ENCODE results near the gene FARSA.
"Not testable (repeated sequence)": the region's sequence is repeated elsewhere in the genome, so short reads cannot be mapped to it uniquely, and the experiment has no call there.

FARSA gene

DNA sequence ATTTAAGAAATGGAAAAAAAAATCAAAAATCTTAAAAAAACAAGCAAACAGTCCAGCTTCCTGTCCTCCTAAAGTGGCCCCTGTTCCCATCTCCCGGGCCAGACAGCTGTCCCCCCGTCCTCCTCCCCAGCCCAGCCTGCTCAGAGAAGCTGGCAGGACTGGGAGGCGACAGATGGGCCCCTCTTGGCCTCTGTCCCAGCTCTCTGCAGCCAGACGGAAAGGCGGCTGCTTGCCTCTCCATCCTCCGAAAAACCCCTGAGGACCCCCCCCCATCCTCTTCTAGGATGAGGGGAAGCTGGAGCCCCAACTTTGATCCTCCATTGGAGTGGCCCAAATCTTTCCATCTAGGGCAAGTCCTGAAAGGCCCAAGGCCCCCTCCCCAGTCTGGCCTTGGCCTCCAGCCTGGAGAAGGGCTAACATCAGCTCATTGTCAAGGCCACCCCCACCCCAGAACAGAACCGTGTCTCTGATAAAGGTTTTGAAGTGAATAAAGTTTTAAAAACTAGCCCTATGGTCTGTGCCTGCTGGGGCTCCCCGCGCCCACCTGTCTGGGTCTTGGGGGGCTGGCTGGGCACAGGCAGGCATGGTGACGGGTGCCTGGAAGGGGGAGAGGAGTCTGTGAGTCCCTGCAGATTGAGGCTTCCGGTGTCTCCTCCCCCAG, 19.8 kb upstream of the FARSA start:
- peak overlapping the region; percentile 60 for H3K27ac ChIP-seq (ENCODE audit: low read length)
- peaks cover 28 to 58% of the 10 kb centered on the region in 2 donors for H3K36me3 ChIP-seq (ENCODE audit: control insufficient read depth in 1 of 2, insufficient read depth in 2 of 2, low read length in 2 of 2)

DNA sequence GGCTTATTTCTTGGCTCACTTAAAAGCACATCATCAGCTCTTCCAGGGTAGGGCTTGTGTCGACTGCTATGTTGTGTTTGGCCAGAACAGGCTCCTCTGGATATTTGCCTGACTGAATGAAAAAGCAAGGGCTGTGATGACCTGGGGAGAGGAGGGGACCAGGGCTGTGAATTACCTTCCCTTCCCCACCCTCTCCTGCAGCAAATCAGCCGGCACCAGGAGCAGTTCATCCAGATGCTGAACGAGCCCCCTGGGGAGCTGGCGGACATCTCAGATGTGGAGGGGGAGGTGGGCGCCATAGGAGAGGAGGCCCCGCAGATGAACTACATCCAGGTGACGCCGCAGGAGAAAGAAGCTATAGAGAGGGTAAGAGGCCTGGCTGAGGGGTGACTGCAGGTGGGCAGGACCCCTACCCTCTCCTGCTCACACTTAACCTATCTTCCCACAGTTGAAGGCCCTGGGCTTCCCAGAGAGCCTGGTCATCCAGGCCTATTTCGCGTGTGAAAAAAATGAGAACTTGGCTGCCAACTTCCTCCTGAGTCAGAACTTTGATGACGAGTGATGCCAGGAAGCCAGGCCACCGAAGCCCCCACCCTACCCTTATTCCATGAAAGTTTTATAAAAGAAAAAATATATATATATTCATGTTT, 19.1 kb upstream of the FARSA start:
- H3K27me3 ChIP-seq (ENCODE audit: low read depth, low read length) = no peaks in the 10 kb centered on the region
- H3K27ac ChIP-seq (ENCODE audit: low read length) = peak overlapping the region; percentile 20
- peaks cover 28 to 63% of the 10 kb centered on the region in 2 donors for H3K36me3 ChIP-seq (ENCODE audit: control insufficient read depth in 1 of 2, insufficient read depth in 2 of 2, low read length in 2 of 2)
- H3K4me1 ChIP-seq (ENCODE audit: control insufficient read depth in 1 of 2, insufficient read depth in 2 of 2, low read length in 2 of 2) = peaks cover 0 to 31% of the 10 kb centered on the region in 2 donors
- H3K9me3 ChIP-seq (ENCODE audit: control insufficient read depth in 1 of 2, low read length in 2 of 2) = no peaks in the 10 kb centered on the region
- H3K4me3 ChIP-seq (ENCODE audit: low read depth in 1 of 2, low read length in 2 of 2) = no peak overlapping the region

More for the DNA sequence above, 19.8 kb upstream of the FARSA start:
- H3K9me3 ChIP-seq (ENCODE audit: control insufficient read depth in 1 of 2, low read length in 2 of 2) = no peaks in the 10 kb centered on the region
- H3K27me3 ChIP-seq (ENCODE audit: low read depth, low read length) = no peaks in the 10 kb centered on the region
- H3K4me1 ChIP-seq (ENCODE audit: control insufficient read depth in 1 of 2, insufficient read depth in 2 of 2, low read length in 2 of 2) = peaks cover 0 to 30% of the 10 kb centered on the region in 2 donors
- no peak overlapping the region for H3K4me3 ChIP-seq (ENCODE audit: low read depth in 1 of 2, low read length in 2 of 2)

DNA sequence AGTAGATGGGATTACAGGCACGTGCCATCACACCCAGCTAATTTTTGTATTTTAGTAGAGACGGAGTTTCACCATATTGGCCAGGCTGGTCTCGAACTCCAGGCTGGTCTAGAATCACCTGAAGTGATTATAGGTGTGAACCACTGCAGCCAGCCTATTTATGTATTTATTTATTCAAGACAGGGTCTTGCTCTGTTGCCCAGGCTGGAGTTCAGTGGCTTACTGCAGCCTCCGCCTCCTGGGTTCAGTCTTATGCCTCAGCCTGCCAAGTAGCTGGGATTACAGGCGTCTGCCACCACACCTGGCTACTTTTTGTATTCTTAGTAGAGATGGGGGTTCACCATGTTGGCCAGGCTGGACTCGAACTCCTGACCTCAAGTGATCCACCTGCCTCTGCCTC, 18.5 kb upstream of the FARSA start:
- peak overlapping the region; percentile 20 for H3K27ac ChIP-seq (ENCODE audit: low read length)
- not testable (repeated sequence) for H3K4me3 ChIP-seq (ENCODE audit: low read depth in 1 of 2, low read length in 2 of 2); H3K9me3 ChIP-seq (ENCODE audit: control insufficient read depth in 1 of 2, low read length in 2 of 2); H3K27me3 ChIP-seq (ENCODE audit: low read depth, low read length)
- peaks cover 0 to 37% of the 10 kb centered on the region in 2 donors for H3K4me1 ChIP-seq (ENCODE audit: control insufficient read depth in 1 of 2, insufficient read depth in 2 of 2, low read length in 2 of 2)
- peaks cover 28 to 63% of the 10 kb centered on the region in 2 donors for H3K36me3 ChIP-seq (ENCODE audit: control insufficient read depth in 1 of 2, insufficient read depth in 2 of 2, low read length in 2 of 2)

DNA sequence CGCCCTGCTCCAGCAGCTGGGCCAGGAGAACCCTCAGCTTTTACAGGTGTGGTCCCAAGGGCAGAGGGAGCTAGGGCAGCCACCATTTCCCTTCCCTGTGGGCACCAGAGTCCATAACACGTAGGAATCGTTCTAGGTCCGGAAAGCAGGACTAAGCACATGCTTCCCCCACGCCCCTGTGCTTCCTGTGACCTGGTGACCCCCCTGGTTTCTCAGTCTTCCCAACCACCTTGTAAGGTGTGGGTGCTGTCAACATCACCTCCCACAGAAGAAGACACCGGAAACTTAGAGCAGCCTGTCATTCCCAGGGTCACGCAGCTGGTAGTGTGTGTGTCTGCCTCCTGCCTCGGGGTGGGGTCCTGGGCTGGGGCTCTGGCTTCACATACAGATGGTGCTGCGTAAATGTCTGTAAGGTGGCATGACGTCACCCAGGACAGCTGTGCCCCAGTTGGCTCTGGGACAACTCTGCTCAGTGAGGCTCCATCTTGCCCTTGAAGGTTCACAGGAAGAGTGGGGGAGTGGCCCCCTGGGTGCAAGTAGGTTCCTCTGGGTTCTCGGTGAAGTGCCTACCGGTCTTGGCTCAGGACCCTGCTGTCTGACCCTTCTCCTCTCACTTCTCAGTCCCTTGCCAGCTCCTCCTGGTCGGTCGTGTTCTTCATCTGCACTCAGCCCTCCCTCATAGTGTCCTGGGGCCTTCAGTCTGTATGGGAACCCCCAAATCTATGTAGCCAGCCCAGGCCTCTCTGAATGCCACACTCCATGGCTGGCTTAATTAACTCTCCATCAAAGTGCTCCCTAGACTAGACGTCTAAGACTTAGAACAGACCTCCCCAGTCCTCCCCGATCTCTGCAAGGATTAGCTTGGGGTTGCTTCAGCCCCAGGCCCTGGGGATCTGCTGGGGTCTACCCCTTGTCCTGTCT, 16.1 kb upstream of the FARSA start:
- Histone ChIP-seq H3K4me1 (ENCODE audit: control insufficient read depth in 1 of 2, insufficient read depth in 2 of 2, low read length in 2 of 2) (peaks cover 6 to 37% of the 10 kb centered on the region in 2 donors), H3K27ac (ENCODE audit: low read length) (no peak overlapping the region), H3K36me3 (ENCODE audit: control insufficient read depth in 1 of 2, insufficient read depth in 2 of 2, low read length in 2 of 2) (peaks cover 31 to 65% of the 10 kb centered on the region in 2 donors), H3K9me3 (ENCODE audit: control insufficient read depth in 1 of 2, low read length in 2 of 2) (no peaks in the 10 kb centered on the region), H3K27me3 (ENCODE audit: low read depth, low read length) (no peaks in the 10 kb centered on the region), H3K4me3 (ENCODE audit: low read depth in 1 of 2, low read length in 2 of 2) (no peak overlapping the region)

DNA sequence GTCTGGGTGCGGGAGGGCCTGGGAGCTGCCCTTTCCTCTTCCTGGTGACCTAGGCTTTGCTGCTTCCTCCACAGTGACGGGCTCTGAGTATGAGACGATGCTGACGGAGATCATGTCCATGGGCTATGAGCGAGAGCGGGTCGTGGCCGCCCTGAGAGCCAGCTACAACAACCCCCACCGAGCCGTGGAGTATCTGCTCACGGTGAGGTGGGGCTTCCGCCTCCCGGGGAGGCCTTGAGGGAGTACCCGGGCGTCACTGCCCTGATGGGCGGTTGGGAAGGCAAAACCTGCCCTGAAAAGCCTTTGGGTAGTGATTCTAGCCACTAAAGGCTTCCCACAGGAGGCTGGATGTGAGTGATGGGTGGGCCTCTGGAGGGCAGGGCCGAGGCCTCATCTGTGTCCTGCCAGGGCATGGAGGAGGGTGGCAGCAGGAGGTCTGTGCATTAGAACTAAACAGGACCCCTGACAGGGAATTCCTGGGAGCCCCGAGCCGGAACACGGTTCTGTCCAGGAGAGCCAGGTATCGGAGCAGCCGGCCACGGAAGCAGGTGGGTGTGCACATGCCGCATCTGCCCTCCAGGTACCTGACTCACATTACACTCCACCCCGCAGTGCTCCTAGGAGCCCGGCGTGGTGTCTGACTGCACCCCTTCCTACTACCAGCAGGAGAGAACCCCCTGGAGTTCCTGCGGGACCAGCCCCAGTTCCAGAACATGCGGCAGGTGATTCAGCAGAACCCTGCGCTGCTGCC, 15.3 kb upstream of the FARSA start:
- no peaks in the 10 kb centered on the region for H3K27me3 ChIP-seq (ENCODE audit: low read depth, low read length)
- H3K4me1 ChIP-seq (ENCODE audit: control insufficient read depth in 1 of 2, insufficient read depth in 2 of 2, low read length in 2 of 2) = peaks cover 6 to 33% of the 10 kb centered on the region in 2 donors
- no peak overlapping the region for H3K27ac ChIP-seq (ENCODE audit: low read length)
- H3K4me3 ChIP-seq (ENCODE audit: low read depth in 1 of 2, low read length in 2 of 2) = no peak overlapping the region
- no peaks in the 10 kb centered on the region for H3K9me3 ChIP-seq (ENCODE audit: control insufficient read depth in 1 of 2, low read length in 2 of 2)
- H3K36me3 ChIP-seq (ENCODE audit: control insufficient read depth in 1 of 2, insufficient read depth in 2 of 2, low read length in 2 of 2) = peaks cover 29 to 67% of the 10 kb centered on the region in 2 donors

DNA sequence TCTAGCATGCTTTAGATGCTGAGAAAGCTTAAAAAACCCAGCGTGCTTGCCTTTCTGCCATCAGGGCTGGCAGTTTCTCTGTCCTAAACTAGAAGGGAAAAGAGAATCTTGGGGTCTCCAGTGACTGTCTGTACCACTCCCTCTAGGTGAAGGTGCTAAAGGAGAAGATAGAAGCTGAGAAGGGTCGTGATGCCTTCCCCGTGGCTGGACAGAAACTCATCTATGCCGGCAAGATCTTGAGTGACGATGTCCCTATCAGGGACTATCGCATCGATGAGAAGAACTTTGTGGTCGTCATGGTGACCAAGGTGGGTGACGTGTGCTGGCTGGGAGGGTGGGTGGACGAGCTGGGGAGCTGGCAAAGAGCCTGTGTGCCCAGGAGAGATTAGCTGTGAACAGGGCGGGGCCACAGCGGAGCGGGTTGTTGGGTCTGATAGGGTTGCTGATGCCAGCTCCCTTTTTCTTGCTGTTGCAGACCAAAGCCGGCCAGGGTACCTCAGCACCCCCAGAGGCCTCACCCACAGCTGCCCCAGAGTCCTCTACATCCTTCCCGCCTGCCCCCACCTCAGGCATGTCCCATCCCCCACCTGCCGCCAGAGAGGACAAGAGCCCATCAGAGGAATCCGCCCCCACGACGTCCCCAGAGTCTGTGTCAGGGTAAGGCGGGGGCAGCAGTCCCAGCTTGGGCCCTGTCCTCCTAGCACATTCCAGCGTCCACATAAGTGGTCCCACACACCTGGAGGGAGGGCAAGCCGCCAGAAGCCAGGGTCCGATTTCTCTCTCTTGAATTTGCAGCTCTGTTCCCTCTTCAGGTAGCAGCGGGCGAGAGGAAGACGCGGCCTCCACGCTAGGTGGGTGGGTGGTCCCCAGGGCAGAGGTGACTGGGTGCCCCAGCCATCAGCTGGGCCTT, 14.4 kb upstream of the FARSA start:
- no peaks in the 10 kb centered on the region for H3K27me3 ChIP-seq (ENCODE audit: low read depth, low read length)
- H3K36me3 ChIP-seq (ENCODE audit: control insufficient read depth in 1 of 2, insufficient read depth in 2 of 2, low read length in 2 of 2) = peaks cover 36 to 68% of the 10 kb centered on the region in 2 donors
- no peak overlapping the region for H3K4me3 ChIP-seq (ENCODE audit: low read depth in 1 of 2, low read length in 2 of 2)
- no peaks in the 10 kb centered on the region for H3K9me3 ChIP-seq (ENCODE audit: control insufficient read depth in 1 of 2, low read length in 2 of 2)
- peaks cover 6 to 34% of the 10 kb centered on the region in 2 donors for H3K4me1 ChIP-seq (ENCODE audit: control insufficient read depth in 1 of 2, insufficient read depth in 2 of 2, low read length in 2 of 2)
- no peak overlapping the region for H3K27ac ChIP-seq (ENCODE audit: low read length)

DNA sequence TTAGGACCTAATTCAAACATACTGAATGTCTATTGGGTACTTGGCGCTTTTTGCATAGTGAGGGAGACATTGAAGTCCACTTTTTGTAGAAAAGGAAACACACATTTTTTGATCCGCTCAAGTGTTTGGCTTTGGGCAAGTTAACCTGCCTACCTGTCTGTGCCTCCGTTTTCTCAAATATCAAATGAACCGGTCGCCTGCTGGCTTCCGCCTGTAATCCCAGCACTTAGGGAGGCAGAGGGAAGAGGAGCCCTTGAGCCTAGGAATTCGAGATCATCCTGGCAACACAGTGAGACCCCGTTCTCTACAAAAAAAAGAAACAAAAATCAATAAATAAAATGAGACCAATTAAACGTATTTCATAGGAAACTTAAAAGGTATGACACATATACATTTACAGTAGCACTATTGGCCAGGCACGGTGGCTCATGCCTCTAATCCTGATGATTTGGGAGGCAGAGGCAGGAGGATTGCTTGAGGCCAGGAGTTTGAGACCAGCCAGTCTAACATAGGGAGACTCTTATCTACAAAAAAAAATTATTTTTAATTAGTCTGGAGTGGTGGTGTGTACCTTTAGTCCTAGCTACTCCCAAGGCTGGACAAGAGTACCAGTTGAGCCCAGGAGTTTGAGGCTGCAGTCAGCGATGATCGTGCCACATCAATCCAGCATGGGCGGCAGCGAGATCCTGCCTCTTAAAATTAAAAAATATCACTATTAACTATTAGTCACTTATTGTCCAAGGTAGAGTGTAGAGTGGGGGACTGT, 13.4 kb upstream of the FARSA start:
- H3K27ac ChIP-seq (ENCODE audit: low read length) = peak overlapping the region; percentile 87
- peak overlapping the region; percentile 75 to 95 for H3K4me3 ChIP-seq (ENCODE audit: low read depth in 1 of 2, low read length in 2 of 2)
- H3K4me1 ChIP-seq (ENCODE audit: control insufficient read depth in 1 of 2, insufficient read depth in 2 of 2, low read length in 2 of 2) = peaks cover 6 to 38% of the 10 kb centered on the region in 2 donors

DNA sequence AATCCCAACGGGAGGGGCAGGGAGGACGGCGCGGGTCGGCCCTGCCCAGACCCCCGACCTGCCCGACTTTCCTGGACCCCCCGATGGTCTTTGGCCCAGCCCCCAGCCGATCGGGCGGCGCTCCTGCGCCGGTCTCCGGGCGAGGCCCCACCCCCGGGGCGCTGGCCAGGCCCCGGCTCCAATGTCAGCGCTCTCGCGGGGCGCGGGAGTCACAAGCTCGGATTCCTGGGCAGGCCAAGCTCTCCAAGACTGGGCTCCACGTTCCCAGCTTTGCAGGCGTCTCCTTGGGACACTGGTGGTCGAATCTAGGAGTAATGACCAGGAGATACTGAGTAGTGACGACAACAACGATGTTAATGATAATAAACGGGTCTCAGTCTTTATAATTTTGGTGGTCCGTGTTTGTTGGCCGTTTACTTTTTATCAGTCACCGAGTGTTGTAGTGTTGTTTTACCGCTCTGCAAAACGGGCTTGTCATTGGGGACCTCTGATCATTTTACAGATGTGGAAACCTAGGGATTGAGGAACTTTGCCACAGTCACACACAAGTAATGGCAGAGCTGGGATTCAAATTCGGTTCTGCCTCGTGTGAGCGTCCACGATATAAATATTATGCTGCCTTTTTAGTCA, 12.7 kb upstream of the FARSA start:
- Histone ChIP-seq H3K27me3 (ENCODE audit: low read depth, low read length) (no peaks in the 10 kb centered on the region), H3K4me3 (ENCODE audit: low read depth in 1 of 2, low read length in 2 of 2) (peak overlapping the region; percentile 75 to 95), H3K4me1 (ENCODE audit: control insufficient read depth in 1 of 2, insufficient read depth in 2 of 2, low read length in 2 of 2) (peaks cover 6 to 39% of the 10 kb centered on the region in 2 donors), H3K9me3 (ENCODE audit: control insufficient read depth in 1 of 2, low read length in 2 of 2) (no peaks in the 10 kb centered on the region), H3K36me3 (ENCODE audit: control insufficient read depth in 1 of 2, insufficient read depth in 2 of 2, low read length in 2 of 2) (peaks cover 39 to 67% of the 10 kb centered on the region in 2 donors), H3K27ac (ENCODE audit: low read length) (peak overlapping the region; percentile 87)

More for the DNA sequence above, 13.4 kb upstream of the FARSA start:
- Histone ChIP-seq H3K9me3 (ENCODE audit: control insufficient read depth in 1 of 2, low read length in 2 of 2) (no peaks in the 10 kb centered on the region), H3K27me3 (ENCODE audit: low read depth, low read length) (no peaks in the 10 kb centered on the region), H3K36me3 (ENCODE audit: control insufficient read depth in 1 of 2, insufficient read depth in 2 of 2, low read length in 2 of 2) (peaks cover 39 to 67% of the 10 kb centered on the region in 2 donors)

DNA sequence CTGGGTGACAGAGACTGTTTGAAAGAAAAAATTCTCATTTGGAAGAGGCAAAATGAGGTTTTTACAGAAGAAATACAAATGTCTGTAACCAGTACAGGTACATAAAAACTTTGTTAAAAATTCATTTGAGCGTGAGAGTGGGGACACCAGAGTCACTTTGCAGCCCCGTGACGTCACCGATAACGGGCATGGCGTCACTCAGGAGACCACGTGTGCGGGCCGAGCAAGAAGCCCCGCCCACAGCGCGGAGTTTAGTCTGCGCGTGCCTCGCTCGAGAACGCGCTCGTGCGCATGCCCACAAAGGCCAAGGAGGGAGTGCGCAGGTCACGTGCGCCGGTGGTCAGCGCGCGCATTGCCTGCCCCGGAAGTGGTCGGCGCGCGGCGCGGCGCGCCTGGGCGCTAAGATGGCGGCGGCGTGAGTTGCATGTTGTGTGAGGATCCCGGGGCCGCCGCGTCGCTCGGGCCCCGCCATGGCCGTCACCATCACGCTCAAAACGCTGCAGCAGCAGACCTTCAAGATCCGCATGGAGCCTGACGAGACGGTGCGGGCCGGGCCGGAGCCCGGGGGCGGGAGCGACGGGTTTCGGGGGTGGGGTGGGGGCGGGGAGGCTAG, 12.1 kb upstream of the FARSA start, which contains the start of gene RAD23A:
RAD23A (plus strand) TSS at position 384 of the 613 bp plus-strand sequence; CDS start at position 471, 87 bp downstream.
- H3K9me3 ChIP-seq (ENCODE audit: control insufficient read depth in 1 of 2, low read length in 2 of 2) = no peaks in the 10 kb centered on the region
- no peaks in the 10 kb centered on the region for H3K27me3 ChIP-seq (ENCODE audit: low read depth, low read length)
- peaks cover 44 to 67% of the 10 kb centered on the region in 2 donors for H3K36me3 ChIP-seq (ENCODE audit: control insufficient read depth in 1 of 2, insufficient read depth in 2 of 2, low read length in 2 of 2)
- peak within 1 kb of the TSS; percentile 75 to 95 for H3K4me3 ChIP-seq (ENCODE audit: low read depth in 1 of 2, low read length in 2 of 2)
- H3K27ac ChIP-seq (ENCODE audit: low read length) = peak within 1 kb of the TSS; percentile 87
- H3K4me1 ChIP-seq (ENCODE audit: control insufficient read depth in 1 of 2, insufficient read depth in 2 of 2, low read length in 2 of 2) = peaks cover 7 to 45% of the 10 kb centered on the region in 2 donors

All from muscle layer of duodenum (tissue), 2 donors.